Subcutaneous adipose tissue (tissue), 4 donors: Measurements from ENCODE around the gene GFRA1. TPM values are rescaled to one million over a fixed set of nuclear protein-coding genes. Genes with fewer than 3 reads are reported as not detected.

Experiments
- CTCF ChIP-seq: fragments of 450-650 bp; IDR thresholded peaks from one replicate; pipeline ENCODE4 v1.5.1; 2016; ENCODE audit warnings: low read depth, mild to moderate bottlenecking, control low read depth, antibody characterized with exemption, moderate library complexity
- total RNA-seq, 4 donors: library from RNA; depleted of rRNA; stranded (reverse); fragments of >200 nt; gene quantifications; one replicate each; pipeline ENCODE4 v1.1.0, GENCODE V29; 2016

GFRA1 gene
- total RNA-seq, 4 donors from 2014 or later, result 47.8 to 152 (median 69.4) TPM

GRCh38 chr10:116286626-116287200, 13.7 kb upstream of the GFRA1 start:
- TF ChIP-seq CTCF, result no peak

GRCh38 chr10:116281775-116282174, 8.8 kb upstream of the GFRA1 start:
- no peak for TF ChIP-seq CTCF

DNA sequence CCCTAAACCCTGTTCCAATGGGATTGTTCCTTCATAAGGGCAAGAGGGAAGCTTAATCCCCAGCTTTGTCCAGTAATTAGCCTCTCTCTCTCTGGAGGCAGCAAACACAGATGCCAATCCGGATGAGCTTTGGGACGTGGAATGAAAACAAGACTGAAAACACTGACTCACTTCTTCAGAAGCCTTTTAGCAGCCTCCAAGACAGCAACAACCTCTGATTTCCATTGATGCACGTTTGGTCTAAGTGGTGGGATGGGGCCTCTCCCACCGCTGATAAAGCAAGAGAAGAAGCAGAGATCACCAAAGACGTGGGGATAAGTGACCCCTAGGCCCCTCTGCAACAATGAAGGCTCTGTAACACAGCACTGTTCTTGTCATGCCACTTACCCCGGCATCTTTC, 5.8 kb upstream of the GFRA1 start:
- no peak for TF ChIP-seq CTCF

DNA sequence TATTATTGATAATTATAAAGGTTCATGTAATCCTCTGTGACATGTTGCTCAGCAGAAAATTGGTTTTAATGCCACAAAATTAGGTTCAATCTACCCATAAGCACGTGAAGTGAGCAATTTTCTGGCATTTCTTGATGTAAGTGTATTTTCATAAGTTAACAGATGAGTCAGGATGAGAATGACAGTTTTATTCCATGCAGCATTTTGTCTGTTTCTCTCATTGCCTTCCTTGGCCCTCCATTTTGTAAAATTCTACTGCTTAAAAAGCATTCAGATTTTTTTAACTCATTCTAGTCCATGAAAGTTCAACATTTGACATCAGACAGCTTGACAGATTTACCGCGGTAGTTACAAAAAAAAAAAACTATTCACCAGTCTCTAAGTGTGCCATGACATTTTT, 4.0 kb upstream of the GFRA1 start:
- TF ChIP-seq CTCF, result no peak

DNA sequence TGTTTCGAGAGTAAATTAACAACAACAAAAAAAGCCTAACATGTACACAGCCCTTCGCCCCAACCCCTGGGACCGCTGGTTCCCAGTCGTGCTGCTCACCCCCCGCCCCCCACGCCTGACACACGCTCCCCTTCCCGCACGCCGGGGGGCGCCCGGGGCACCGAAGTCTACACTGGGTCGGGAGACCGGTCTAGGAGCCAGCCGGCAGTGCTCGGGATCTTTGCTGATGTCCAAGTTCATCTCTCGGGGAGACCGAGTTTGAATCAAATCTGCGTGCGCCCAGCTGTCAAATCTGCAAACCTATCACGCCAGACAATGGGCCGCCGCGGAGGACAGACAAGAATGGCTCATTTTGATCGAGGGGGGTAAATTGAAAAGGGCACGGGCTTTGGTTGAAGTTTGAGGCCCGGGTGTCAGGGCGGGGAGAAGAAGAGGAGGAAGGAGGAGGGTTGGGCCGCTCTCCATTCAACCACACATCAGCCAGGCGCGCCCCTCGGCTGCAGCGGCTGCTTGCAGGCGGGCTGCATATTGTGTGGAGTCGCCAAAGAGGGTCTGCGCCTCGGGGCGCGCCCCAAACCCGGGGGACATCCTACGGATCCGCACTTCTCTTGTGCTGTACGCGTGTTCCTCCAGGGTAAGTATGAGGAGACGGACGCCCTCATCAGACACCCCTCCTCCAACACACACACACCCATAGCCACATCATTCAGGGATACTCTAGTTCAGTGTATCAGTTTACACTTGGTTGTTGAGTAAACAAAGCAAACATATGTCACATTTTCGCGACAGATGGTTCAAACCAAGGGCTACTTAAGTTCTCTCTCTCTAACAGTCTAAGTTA, 1.3 kb upstream of the GFRA1 start:
- no peak for TF ChIP-seq CTCF

GRCh38 chr10:116271593-116272439, 1.2 kb downstream of the GFRA1 start:
- TF ChIP-seq CTCF, result no peak
